Measurements from ENCODE around the gene SREBF2.

DNA sequence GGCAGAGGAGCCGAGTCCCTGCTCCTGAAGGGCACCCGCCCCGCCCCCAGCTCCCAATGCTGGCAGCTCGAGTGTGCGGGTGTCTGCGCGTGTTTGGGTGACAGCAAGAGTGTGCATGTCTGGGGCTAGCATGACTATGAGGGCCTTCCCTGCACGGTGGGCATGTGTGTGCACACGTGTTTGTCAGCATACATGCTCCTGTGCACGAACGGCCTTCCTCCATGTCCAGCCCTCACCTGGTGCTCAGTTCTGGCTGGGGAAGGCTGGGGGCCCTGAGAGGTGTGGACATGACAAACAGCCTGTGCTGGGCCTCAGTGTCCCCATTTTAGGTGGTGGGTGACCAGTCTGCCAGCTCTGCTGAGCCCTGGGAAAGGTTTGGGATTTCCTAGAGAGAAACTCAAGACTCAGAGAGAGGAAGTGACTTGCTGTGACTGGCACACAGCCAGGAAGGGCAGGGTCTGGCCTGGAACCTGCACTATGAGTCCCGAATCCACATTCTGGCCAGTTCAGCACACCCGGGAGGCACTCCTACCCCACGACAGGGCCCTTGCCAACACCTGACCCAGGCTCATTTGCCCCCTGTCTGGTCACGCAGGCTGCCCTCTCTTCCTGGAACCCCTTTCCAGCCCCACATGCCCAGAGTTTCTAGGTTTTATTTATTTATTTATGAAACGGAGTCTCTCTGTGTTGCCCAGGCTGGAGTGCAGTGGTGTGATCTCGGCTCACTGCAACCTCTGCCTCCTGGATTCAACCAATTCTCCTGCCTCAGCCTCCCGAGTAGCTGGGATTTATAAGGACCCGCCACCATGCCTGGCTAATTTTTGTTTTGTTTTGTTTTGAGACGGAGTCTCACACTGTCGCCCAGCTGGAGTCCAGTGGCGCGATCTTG is 85.2 kb downstream of the SREBF2 start:
- TF ChIP-seq, protein P1, sequence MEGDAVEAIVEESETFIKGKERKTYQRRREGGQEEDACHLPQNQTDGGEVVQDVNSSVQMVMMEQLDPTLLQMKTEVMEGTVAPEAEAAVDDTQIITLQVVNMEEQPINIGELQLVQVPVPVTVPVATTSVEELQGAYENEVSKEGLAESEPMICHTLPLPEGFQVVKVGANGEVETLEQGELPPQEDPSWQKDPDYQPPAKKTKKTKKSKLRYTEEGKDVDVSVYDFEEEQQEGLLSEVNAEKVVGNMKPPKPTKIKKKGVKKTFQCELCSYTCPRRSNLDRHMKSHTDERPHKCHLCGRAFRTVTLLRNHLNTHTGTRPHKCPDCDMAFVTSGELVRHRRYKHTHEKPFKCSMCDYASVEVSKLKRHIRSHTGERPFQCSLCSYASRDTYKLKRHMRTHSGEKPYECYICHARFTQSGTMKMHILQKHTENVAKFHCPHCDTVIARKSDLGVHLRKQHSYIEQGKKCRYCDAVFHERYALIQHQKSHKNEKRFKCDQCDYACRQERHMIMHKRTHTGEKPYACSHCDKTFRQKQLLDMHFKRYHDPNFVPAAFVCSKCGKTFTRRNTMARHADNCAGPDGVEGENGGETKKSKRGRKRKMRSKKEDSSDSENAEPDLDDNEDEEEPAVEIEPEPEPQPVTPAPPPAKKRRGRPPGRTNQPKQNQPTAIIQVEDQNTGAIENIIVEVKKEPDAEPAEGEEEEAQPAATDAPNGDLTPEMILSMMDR (IDR thresholded peaks at IDR 0.05), result no peak
- no peak for TF ChIP-seq POLR2A (IDR thresholded peaks at IDR 0.05)

All from lower leg skin (tissue), 3 donors.